Stimulated activated CD4-positive, alpha-beta T cell treated with anti-CD3 and anti-CD28 coated beads, Interleukin-4, amount 100 ng/mL, for 48 hours (primary cell): ENCODE measurements around the gene CAPN12.
"Not testable (repeated sequence)": the region's sequence is repeated elsewhere in the genome, so short reads cannot be mapped to it uniquely, and the experiment has no call there.

Experiments
- DNase-seq, 2 donors: peaks; one replicate each; pipeline ENCODE4 v3.0.0-alpha.2; 2020; ENCODE audit warnings: low read depth in 2 of 2

CAPN12 gene

GRCh38 chr19:38744298-38744681, at the start of gene CAPN12:
CAPN12 (minus strand) TSS chr19:38744474; CDS start chr19:38744165, 309 bp downstream.
- DNase-seq = no peak

- no peak for DNase-seq
Measured at GRCh38 chr19:38793671-38794070, 49.4 kb upstream of the CAPN12 start.

GRCh38 chr19:38793177-38793576, 48.9 kb upstream of the CAPN12 start:
- DNase-seq = no peak

GRCh38 chr19:38792250-38793111, 48.2 kb upstream of the CAPN12 start:
- peak in 1 of 2 donors; percentile 45 for DNase-seq

GRCh38 chr19:38791451-38792064, 47.3 kb upstream of the CAPN12 start:
- DNase-seq = not testable (repeated sequence)

- DNase-seq = not testable (repeated sequence)
Measured at GRCh38 chr19:38790507-38791403, 46.5 kb upstream of the CAPN12 start.

GRCh38 chr19:38788478-38789243, 44.4 kb upstream of the CAPN12 start, which contains the start of gene LGALS7B:
LGALS7B (plus strand) TSS chr19:38789200; CDS start chr19:38789227, 27 bp downstream.
- DNase-seq = no peak

- DNase-seq = no peak
Measured at GRCh38 chr19:38786572-38787265, 42.4 kb upstream of the CAPN12 start.

GRCh38 chr19:38786061-38786460, 41.8 kb upstream of the CAPN12 start:
- DNase-seq = not testable (repeated sequence)

GRCh38 chr19:38785187-38785699, 41.0 kb upstream of the CAPN12 start:
- DNase-seq = no peak

GRCh38 chr19:38784224-38784623, 40.0 kb upstream of the CAPN12 start:
- no peak for DNase-seq

- not testable (repeated sequence) for DNase-seq
Measured at GRCh38 chr19:38782212-38782611, 37.9 kb upstream of the CAPN12 start.

- no peak for DNase-seq
Measured at GRCh38 chr19:38781058-38781457, 36.8 kb upstream of the CAPN12 start.

- no peak for DNase-seq
Measured at GRCh38 chr19:38780443-38780842, 36.2 kb upstream of the CAPN12 start.

GRCh38 chr19:38778733-38779132, 34.5 kb upstream of the CAPN12 start:
- no peak for DNase-seq

GRCh38 chr19:38774181-38774950, 30.1 kb upstream of the CAPN12 start:
- DNase-seq = no peak

- no peak for DNase-seq
Measured at GRCh38 chr19:38773469-38774177, 29.3 kb upstream of the CAPN12 start, which contains the start of gene LGALS7. LGALS7 (minus strand) TSS chr19:38773517; CDS start chr19:38773492, 25 bp downstream.

GRCh38 chr19:38771569-38771968, 27.3 kb upstream of the CAPN12 start:
- not testable (repeated sequence) for DNase-seq

GRCh38 chr19:38770949-38771275, 26.6 kb upstream of the CAPN12 start:
- not testable (repeated sequence) for DNase-seq
